Fibroblast of skin of back (primary cell): ENCODE results near the gene COMMD4.
"Not testable (repeated sequence)": the region's sequence is repeated elsewhere in the genome, so short reads cannot be mapped to it uniquely, and the experiment has no call there.

ENCODE experiments used
- DNase-seq: peaks from one replicate; pipeline ENCODE4 v3.0.0-alpha.2; 2013

The COMMD4 gene

DNA sequence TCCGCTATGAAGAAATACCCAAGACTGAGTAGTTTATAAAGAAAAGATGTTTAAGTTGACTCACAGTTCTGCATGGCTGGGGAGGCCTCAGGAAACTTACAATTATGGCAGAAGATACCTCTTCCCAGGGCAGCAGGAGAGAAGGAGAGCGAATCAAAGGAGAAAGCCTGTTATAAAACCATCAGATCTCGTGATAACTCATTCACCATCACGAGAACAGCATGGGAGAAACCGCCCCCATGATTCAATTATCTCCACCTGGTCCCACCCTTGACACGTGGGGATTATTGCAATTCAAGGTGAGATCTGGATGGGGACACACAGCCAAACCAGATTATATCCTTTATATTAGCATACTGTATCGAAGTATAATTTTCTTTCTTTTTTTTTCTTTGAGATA is 3.8 kb upstream of the COMMD4 start:
- DNase-seq: not testable (repeated sequence)

DNA sequence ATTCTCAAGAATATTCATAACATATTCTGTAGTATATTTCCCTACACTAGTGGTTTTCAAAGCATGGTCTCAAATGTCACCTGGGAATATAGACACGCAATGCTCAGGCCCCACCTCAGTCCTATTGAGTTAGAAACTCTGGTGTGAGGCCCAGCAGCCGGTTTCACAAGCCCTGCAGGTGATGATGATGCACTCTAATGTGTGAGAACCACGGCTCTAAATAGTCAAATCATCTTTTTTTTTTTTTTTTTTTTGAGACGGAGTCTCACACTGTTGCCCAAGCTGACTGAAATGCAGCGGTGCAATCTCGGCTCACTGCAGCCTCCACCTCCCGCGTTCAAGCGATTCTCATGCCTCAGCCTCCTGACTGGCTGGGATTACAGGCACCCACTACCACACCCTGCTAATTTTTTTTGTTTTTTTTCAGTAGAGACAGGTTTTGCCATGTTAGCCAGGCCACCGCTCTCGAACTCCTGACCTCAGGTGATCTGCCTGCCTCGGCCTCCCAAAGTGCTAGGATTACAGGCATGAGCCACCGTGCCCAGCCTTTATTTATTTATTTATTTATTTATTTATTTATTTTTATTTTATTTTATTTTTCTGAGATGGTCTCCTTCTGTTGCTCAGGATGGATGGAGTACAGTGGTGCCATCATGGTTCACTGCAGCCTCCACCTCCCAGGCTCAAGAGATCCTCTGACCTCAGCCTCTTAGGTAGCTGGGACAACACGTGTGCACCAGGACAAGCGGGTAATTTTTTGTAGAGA is 2.0 kb upstream of the COMMD4 start:
- DNase-seq: not testable (repeated sequence)

GRCh38 chr15:75335313-75335704 is 554 bp upstream of the COMMD4 start:
- no peak for DNase-seq

- DNase-seq: no peak
Observed at GRCh38 chr15:75338661-75339240, 2.9 kb downstream of the COMMD4 start.

- no peak for DNase-seq
Observed at GRCh38 chr15:75339531-75340240, 3.8 kb downstream of the COMMD4 start.

DNA sequence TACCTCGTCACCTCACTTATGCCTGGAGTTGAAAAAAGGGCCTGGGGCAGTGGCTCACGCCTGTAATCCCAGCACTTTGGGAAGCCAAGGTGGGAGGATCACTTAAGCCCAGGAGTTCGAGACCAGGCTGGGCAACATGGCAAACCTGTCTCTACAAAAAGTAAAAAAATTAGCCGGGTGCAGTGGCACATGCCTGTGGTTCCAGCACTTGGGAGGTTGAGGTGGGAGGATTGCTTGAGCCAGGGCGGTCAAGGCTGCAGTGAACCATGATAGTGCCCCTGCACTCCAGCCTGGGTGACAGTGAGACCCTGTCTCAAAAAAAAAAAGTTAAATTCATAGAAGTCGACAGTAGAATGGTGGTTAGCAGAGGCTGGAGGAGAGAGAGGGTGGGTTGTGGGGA is 6.4 kb downstream of the COMMD4 start:
- no peak for DNase-seq

DNA sequence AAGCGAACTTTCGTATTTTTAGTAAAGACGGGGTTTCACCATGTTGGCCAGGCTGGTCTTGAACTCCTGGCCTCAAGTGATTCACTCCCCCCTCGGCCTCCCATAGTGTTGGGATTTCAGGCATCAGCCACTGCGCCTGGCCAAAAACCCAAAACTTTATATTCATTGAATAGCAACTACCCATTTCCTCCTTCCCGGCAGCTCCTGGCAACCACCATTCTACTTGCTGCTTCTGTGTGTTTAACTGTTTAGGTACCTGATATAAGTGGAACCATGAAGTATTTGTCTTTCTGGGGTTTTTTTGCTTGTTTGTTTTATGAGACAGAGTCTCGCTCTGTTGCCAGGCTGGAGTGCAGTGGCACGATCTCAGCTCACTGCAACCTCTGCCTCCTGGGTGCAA is 8.1 kb downstream of the COMMD4 start:
- not testable (repeated sequence) for DNase-seq

DNA sequence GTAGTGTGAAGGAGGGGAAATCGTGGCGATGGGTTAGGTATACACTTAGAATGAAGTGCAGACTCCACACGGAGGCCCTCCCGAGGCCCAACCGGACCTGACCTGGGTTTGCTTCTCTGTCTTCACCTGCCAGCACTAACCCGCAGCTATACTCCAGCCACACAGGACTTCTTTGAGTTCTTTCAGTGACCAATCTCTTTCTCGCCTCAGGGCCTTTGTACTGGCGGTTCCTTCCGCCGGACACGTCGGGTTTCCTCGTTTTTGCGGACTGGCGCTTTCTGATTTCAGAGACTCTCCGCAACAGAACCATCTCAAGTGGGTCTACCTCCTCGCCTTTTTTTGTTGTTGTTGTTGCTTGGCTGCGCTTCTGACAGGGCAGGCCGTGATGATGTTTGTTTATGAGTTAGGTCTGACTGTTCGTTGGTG is 10.9 kb downstream of the COMMD4 start, which contains the start of gene NEIL1:
NEIL1 (plus strand) TSS at position 244 of the 426 bp plus-strand sequence. CDS start 1,867 bp downstream, outside the sequence.
- DNase-seq: no peak

- no peak for DNase-seq
Observed at GRCh38 chr15:75347222-75348033, 11.6 kb downstream of the COMMD4 start.

DNA sequence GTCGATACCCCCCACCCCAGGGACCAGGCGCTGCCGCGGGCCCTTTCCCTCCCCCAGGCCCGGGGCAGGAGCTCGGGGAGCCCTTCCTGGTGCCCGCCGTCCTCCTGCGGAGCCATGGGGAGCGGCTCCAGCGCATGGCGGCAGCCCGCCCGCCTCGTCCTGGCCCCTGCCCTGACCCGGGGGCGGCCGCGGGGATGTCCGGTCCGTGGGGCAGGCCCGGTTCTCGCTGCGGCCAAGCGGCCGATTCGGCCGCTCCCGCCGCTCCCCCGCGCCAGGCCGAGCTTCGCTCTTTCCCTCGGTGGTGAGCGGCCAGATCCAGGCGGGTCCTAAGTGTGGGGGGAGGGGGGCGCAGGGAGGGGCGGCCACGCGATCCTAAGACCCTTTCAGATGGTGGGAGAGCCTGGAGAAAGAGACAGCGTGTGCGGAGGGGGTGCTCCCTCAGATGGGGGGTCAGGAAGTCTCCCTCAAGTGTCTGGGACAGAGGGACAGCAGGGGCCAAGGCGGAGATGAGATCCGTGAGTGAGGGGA is 12.2 kb downstream of the COMMD4 start:
- no peak for DNase-seq

DNA sequence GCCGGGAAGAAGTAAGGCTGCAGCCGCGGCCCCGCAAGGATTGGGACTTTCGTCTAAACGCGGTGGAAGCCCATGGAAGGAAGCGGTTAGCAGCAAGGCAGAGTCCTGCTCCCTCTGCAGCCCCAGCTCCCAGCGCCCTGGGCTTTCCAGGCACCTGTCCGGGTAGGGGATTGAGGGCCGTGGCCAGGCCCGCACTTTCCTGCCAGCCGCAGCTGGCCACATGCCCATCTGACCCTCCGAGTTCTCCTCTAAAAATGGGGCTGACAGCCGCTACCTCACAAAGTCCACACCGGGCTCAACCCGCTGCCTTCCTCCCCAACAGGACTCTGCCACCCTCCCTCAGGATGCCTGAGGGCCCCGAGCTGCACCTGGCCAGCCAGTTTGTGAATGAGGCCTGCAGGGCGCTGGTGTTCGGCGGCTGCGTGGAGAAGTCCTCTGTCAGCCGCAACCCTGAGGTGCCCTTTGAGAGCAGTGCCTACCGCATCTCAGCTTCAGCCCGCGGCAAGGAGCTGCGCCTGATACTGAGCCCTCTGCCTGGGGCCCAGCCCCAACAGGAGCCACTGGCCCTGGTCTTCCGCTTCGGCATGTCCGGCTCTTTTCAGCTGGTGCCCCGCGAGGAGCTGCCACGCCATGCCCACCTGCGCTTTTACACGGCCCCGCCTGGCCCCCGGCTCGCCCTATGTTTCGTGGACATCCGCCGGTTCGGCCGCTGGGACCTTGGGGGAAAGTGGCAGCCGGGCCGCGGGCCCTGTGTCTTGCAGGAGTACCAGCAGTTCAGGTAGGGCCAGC is 12.9 kb downstream of the COMMD4 start:
- no peak for DNase-seq

DNA sequence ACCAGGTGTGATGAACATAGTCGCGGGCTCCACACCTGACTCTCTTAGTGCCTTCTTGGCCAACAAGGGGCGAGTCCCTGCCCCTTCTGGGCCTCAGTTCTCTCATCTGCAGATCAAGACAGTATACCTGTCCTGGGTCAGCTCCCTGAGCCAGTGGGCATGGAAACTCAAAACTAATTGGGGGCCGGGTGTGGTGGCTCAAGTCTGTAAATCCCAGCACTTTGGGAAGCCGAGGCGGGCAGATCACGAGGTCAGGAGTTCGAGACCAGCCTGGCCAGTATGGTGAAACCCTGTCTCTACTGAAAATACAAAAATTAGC is 13.4 kb downstream of the COMMD4 start:
- DNase-seq: not testable (repeated sequence)

GRCh38 chr15:75349851-75350588 is 14.2 kb downstream of the COMMD4 start:
- DNase-seq: no peak

- DNase-seq: no peak
Observed at GRCh38 chr15:75350601-75351361, 14.9 kb downstream of the COMMD4 start.

DNA sequence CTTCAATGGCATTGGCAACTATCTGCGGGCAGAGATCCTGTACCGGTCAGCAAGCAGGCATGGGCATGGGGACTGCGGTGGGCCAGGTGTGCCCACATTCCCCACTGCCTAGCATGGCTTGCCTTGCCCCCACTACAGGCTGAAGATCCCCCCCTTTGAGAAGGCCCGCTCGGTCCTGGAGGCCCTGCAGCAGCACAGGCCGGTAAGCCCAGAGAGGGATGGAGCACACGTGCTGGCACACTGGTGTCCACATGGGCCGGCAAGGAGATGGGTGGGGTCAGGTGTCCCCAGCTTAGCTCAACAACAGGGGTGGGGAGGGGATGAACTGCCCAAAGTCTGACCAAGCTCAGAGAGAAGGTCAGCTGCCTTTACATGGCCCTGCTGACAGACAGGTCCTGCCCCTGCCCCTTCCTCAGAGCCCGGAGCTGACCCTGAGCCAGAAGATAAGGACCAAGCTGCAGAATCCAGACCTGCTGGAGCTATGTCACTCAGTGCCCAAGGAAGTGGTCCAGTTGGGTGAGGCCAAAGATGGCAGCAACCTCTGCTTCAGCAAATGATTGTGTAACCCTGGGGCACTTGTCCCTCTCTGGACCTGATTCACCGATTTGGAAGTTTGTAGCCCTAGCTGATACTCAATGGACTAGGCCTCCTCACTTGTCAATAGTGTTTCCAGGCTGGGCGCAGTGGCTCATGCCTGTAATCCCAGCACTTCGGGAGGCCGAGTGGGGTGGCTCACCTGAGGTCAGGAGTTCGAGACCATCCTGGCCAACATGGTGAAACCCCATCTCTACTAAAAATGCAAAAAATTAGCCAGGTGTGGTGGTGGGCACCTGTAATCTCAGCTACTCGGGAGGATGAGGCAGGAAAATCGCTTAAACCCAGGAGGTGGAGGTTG is 16.6 kb downstream of the COMMD4 start:
- no peak for DNase-seq

GRCh38 chr15:75353604-75354003 is 17.7 kb downstream of the COMMD4 start:
- no peak for DNase-seq

- no peak for DNase-seq
Observed at GRCh38 chr15:75354454-75354853, 18.6 kb downstream of the COMMD4 start.

- no peak for DNase-seq
Observed at GRCh38 chr15:75355369-75355768, 19.5 kb downstream of the COMMD4 start.

DNA sequence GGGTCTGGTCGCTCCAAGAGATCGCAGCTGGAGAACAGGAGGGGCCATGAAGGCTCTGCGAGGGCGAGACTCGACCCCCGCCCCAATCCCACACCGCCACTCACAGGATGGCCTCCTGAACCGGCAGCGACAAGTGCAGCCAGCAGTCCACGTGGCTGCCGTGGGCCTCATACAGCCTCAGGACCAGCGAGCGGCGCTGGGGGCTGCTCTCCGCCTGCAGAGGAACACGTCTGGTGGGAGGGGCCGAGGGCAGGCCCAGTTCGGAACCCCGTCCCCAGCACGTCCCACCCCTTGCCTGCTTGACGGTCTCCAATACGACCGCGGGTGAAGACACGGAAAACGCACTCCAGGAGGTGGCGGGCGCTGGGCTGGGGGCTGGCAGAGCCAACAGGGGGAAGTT is 20.1 kb downstream of the COMMD4 start:
- DNase-seq: no peak
